GM18858 (cell line): ENCODE results near the gene GPD2.
"Not testable (repeated sequence)": the region's sequence is repeated elsewhere in the genome, so short reads cannot be mapped to it uniquely, and the experiment has no call there.

Source experiments
- ATAC-seq: cut with Tn5 transposase; IDR thresholded peaks from one replicate; pipeline ENCODE4 v1.9.1; 2021; ENCODE audit not compliant: unreplicated experiment

Gene GPD2

DNA sequence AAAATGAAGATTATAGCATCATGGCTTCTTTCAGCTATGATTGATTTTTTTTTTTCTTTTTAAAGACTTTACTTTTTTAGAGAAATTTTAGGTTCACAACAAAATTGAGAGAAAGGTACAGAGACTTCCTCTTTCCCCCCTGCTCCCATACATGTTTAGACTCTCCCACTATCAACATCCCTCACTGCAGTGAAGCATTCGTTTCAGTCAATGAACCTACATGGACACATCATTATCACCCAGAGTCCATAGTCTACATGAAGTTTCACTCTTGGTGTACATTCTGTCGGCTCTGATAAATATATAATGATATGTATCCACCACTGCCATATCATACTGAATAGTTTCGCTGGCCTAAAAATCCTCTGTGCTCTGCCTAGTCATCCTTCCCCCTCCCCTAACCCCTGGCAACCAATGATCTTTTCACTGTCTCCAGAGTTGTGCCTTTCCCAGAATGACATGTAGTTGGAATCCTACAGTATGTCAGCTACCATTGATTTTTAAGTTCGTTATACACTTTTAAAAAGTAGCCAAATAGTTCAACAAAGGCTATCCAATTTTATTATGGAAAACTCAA is 86.8 kb downstream of the GPD2 start:
- no peak for ATAC-seq

DNA sequence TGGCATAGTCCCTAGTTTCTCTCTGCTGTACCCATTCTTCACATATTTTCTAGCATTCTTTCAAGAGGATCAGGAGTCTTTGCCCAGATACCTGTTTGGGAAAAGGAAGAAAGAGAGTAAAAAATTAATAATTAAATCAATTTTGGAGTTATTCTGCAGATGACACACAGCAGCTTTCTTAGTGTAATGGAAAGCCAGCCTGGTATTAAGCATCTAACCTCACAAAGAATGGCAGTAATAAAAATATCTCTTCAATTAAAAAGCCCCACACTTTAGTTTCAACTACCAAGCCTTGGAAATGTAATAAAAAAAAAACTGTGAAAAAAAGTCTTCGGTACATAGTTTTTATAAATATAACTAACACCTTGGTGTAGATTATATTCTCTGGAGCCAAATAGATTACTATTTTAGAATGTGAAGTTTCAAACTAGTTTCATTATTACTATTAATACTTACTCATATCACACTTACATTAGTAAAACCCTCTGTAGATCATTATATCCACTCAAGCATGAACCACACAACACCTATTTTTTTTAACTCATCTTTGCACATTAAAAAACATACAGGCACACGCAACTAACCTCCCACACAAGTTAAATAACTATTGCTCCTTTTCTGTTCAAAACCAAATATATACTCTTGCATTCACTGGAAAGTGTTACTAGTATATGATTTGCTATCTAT is 90.9 kb downstream of the GPD2 start:
- ATAC-seq, result peak; percentile 97

DNA sequence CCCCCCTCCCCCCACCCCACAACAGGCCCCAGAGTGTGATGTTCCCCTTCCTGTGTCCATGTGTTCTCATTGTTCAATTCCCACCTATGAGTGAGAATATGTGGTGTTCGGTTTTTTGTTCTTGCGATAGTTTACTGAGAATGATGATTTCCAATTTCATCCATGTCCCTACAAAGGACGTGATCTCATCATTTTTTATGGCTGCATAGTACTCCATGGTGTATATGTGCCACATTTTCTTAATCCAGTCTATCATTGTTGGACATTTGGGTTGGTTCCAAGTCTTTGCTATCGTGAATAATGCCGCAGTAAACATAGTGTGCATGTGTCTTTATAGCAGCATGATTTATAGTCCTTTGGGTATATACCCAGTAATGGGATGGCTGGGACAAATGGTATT is 92.4 kb downstream of the GPD2 start:
- ATAC-seq, result not testable (repeated sequence)

- ATAC-seq, result peak; percentile 65
These were observed 96.8 kb downstream of the GPD2 start for GRCh38 chr2:156532989-156533388.

DNA sequence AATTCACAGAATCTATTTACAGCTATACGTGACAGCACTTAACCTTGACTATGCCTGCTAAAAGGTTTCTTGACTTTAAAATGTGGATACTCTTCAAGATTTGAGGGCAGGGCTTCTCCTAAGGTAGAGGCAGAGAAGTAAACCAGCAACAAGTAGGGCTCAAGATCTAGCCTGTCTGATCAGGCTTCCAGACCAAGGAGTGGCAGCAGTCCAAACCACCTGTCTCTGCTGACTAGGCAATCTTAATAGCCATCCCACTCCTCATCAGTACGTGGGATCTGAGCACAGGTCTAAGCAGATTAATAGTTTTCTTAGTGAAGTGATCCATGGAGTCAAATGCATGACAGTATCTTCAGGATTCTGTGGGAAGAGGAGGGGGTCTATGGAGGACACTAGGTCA is 100.4 kb downstream of the GPD2 start:
- no peak for ATAC-seq

GRCh38 chr2:156537141-156537540 is 101.0 kb downstream of the GPD2 start:
- no peak for ATAC-seq

- peak; percentile 70 for ATAC-seq
These were observed 101.9 kb downstream of the GPD2 start for GRCh38 chr2:156538083-156538504.

DNA sequence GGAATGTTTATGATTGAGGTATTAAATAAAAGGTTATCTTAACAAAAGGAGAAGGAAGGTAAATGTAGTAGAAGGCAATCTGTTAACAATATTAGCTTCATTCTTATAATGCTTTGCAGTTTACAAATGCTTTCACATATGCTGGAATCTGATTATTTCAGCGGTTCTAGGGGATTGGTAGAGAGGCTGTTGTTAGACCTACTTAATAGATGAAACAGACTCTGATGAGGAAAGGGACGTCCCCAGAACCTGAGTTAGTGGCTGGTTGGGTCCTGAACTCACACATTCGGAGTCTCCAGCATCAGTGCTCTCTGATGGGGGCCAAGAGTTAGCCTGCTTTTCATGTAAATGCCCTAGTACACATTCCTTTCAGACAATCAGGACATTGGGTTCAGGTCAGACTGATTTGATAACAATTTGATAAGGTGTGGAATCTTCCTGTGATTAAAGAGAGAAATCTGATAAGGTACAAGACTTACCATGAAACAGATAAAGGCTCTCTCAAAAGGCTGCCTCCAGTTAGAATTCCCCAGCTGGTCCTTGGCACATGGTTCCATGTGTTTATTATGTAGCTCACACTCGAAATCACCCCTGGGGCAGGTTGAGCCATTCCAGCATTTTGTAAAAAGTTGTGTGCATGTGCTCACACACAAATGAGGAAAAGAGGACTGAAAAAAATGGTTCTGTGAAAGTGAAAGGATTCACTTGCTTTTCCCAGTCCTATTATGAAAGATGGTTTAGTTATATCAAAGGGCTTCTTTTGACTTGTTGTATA is 103.1 kb downstream of the GPD2 start:
- no peak for ATAC-seq

GRCh38 chr2:156540706-156541105 is 104.5 kb downstream of the GPD2 start:
- no peak for ATAC-seq

- no peak for ATAC-seq
These were observed 105.0 kb downstream of the GPD2 start for GRCh38 chr2:156541229-156541628.

GRCh38 chr2:156541706-156542105 is 105.5 kb downstream of the GPD2 start:
- ATAC-seq, result no peak

- no peak for ATAC-seq
These were observed 112.2 kb downstream of the GPD2 start for GRCh38 chr2:156548413-156548812.

DNA sequence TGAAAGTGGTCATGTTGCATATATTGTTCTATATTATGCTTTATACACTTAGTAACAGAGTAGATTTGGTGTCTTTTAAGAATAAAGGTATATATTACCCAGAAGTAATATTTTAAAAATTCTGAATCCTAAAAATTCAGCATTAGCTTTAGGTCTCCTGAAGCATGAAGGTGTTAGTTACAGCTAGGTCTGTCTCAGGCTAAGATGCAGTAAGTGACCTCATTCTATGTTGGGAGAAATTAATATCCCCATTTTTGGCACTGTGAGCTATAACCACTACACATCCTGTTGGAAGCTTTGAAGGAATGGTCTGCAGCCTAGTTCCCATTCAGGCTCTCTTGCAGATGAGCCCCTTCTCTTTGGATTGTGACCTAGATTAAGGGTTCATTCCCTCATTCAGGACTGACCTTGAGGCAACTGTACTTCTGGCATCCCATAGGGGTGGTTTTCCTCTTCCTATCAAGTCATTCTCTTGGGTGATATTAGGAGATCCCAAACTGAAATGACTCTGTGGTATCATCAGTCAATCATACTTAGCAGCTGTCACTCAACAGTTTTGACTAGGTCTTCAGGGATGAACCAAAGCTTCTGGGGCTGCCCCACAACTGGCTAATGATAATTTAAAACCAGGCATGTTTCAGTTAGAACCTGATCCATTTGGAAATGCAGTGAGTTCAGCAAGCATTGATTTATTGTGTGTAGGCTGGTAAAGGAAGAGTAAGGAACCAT is 117.7 kb downstream of the GPD2 start:
- peak; percentile 44 for ATAC-seq

GRCh38 chr2:156561326-156561725 is 125.1 kb downstream of the GPD2 start:
- ATAC-seq, result no peak

- ATAC-seq, result no peak
These were observed 125.9 kb downstream of the GPD2 start for GRCh38 chr2:156562124-156562523.

DNA sequence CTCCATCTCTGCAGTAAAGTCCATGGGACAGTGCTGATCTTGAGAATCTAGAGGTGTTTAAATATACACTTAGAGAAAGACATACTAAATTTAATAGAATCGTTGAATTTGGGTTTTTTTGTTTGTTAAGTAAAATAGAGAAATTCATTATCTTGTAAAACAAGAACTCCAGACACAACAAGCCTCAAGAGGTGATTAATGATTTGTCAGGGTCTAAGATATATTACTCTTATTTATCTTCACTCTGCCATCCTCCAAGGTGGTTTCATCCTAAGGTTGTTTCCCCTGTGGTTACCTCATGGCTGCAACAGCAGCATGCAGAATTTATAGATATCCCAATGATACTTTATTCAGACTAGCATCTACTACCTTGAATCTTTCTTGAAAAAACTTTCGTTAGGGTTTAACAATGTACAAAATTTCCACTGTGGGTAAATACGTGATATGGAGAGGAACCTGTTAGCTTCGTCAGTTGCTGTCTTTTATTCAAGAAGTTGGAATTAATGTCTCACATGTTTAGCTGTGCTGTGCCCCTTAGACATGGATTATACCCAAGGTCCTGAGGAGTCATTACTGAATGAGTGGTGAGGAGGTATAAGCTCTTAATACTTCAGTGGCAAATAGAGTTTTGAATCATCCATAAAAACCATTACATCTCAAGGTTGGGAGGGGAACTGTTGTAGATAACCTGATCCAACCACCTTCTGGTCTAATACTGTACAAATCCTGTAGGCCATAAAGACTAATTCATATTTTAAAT is 128.0 kb downstream of the GPD2 start:
- no peak for ATAC-seq

DNA sequence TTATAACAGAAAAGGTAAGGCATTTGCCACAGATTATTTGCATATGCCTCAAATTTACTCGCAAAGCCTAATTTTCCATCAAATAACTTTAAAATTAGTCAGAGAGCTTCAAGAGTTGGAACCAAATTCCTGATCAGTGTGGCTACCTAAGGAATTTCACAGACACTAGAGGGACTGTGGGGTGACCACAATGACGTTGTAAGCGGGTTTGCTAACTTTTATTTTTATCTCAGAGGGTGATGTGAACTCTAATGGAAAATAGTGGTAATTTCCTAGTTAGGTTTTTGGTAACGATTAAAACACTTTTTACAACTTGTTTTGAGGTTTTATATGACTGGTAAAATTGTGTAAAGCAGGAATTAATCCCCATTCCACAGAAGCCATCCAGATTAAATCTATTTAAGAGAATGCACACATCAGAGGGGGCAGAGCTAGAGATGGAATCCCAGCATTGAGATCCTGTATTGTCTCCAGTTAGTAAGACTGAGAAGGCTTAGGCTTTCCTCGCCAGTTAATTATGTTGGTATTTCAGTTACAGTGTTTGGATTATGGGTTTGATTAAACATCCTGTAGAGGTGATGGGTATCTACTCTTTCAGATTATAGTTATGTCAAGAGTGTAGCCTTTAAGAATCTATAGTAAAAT is 129.0 kb downstream of the GPD2 start:
- ATAC-seq, result no peak

DNA sequence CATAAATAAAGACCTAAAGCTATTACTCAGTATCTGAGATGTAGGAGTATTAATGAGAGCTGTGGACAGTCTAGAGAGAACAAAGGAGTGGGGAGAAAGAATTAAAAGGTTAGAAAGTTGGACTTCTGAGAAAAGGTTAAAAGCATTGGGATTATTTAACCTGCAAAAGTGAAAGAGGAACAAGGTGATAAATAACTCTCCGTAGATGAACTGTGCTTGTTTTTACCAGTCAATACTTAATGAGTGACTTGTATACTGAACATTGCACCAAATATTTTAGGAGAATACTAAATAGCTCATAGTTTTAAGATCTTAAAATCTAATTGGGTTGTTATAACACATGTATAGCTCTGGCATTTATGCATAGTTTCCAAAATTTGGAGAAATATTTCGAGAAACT is 137.5 kb downstream of the GPD2 start:
- peak; percentile 45 for ATAC-seq

- ATAC-seq, result no peak
These were observed 137.9 kb downstream of the GPD2 start for GRCh38 chr2:156574112-156574511.

GRCh38 chr2:156576005-156576404 is 139.8 kb downstream of the GPD2 start:
- ATAC-seq, result no peak
